GM19328 (cell line): ENCODE results near the gene SLC35F3.
"Not testable (repeated sequence)": the region's sequence is repeated elsewhere in the genome, so short reads cannot be mapped to it uniquely, and the experiment has no call there.

Experiments
- ATAC-seq: cut with Tn5 transposase; IDR thresholded peaks from one replicate; pipeline ENCODE4 v1.9.1; 2021; ENCODE audit warnings: mild to moderate bottlenecking, moderate library complexity; ENCODE audit not compliant: unreplicated experiment

SLC35F3 gene

DNA sequence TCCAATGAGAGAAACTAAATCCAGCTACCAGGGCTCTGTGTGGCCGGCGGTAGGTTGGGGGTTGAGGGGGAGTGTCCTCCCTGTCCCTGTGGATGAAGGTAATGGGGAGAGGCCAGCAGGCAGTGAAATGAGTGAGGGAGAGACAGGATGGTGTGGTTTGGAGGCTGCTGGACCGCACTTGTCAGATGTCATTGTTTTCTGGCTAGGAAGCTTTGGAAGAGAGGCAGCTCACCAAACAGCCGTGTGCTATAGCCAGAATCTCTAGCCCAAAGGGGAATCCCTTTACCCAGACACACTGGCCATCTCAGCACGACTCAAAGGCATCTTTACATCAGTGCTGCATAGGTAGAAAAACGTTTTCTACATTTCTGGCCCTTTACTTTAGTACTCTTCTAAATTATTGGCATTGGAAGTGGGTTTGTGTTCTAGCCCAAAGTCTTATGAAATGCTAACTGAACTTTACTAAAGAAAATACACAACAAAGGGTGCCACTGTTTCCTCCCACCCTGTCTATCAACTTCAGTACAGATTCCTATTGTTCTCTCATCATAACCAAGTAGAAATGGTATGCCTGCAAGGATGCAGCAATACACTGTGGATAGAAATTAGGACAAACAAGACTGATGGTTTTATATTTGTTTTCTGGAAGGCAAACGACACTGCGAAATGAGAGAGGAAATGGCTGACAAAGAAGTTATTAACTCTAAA lies 372.8 kb downstream of the SLC35F3 start:
- ATAC-seq: no peak

GRCh38 chr1:234279021-234279420 lies 374.5 kb downstream of the SLC35F3 start:
- no peak for ATAC-seq

GRCh38 chr1:234280500-234280899 lies 376.0 kb downstream of the SLC35F3 start:
- ATAC-seq: no peak

DNA sequence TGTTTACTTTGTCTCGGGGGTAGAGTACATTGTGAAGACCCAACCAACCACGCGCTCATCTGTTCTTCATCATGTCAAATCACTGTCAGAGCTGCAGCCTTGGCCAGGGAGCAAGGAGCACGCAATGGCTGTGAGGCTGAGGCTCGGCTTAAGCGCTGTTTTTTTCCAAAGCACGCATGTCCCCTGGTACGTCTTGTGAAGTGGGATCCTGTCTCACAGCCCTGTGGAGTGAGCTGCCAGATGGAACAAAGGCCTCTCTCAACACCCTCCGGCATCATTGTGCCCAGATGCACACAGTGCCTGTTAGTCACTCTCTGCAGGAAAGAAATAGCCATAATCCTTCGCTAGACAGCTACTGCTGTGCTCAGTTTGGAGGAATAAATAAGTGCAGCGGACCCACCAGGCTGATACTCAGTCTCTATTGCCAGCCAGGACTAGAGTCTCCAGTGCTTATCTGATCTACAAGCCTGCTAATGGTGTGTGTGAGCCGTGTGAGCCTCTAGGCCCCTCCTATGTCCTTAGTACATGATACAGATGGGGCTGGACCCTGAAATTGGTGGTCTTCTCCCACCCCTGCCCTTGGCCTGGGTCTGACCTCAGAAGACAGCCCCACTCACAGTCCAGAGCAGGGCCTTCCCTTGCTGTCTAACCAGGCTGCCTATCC lies 377.5 kb downstream of the SLC35F3 start:
- ATAC-seq: no peak

DNA sequence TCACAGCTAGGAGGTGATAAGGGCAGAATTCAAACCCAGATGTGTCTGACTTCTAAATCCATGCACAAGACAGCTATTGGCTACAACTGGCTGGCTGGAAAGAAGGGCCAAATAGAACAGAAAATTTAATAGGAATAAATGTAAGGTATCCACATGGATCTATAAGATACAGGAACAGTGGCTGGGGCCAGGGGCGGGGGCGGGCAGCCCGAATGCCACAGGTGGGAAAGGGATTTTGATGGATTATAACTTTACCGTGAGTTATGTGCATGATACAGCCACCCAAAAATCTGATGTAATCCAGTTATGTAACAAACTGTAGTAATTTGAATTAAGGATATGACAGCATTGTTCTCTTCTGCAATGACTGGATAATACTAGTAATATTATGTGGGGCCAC lies 381.7 kb downstream of the SLC35F3 start:
- no peak for ATAC-seq

GRCh38 chr1:234288946-234289345 lies 384.5 kb downstream of the SLC35F3 start:
- no peak for ATAC-seq

DNA sequence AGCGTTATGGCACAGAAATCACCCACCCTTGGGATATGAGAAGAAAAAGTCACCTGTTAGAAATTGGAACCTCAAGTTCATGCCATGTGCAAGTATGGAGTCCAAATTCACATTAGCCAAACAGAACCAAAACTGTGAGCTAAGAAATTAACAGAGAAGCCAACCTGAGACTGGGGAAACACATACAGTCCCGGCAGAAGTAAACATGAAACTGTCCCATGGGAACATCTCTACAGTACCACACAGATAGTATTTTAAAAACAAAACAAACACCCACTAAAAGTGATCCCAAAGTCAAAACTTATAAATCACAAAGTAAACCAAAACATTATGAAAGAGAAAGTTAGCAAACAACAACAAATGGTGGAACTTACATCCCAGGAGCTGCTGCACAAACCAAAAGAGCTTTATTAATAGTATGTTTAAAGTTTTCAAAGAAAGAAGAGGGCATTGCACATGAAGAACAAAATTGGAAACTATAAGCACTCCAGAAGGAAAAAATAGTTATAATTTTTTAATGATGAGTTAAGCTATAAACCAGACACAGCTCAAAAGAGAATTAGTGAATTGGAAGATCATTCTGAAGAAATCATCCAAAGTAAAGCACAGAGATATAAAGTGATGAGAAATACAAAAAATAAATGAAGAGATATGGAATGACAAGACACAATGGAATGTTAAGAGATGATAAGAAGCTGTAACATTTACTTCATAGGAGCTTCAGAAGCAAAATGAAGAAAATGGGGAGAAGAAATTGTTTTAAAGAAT lies 385.2 kb downstream of the SLC35F3 start:
- ATAC-seq: no peak

- ATAC-seq: no peak
Observed at GRCh38 chr1:234292011-234292410, 387.5 kb downstream of the SLC35F3 start.

- no peak for ATAC-seq
Observed at GRCh38 chr1:234292548-234292947, 388.1 kb downstream of the SLC35F3 start.

- ATAC-seq: no peak
Observed at GRCh38 chr1:234294109-234294817, 389.8 kb downstream of the SLC35F3 start.

- ATAC-seq: no peak
Observed at GRCh38 chr1:234295068-234295467, 390.6 kb downstream of the SLC35F3 start.

DNA sequence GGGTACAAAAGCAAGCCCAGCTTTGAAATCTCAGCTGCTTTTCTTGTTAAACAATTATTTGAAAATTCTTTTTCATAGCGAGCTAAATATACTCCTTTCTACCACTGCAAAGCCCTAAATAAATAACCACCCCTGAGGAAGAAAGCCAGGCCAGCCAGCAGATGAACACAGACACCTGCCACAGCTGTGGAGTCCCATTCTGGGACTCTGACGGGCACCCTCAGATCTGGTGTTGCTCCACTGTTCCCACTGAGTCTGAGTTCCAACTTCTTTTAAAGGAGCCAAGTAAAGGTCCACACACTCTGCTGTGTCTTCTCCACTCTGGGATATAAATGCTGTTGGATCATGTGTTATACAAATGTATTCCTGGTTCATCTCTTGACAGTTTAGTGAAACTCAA lies 391.1 kb downstream of the SLC35F3 start:
- ATAC-seq: no peak

DNA sequence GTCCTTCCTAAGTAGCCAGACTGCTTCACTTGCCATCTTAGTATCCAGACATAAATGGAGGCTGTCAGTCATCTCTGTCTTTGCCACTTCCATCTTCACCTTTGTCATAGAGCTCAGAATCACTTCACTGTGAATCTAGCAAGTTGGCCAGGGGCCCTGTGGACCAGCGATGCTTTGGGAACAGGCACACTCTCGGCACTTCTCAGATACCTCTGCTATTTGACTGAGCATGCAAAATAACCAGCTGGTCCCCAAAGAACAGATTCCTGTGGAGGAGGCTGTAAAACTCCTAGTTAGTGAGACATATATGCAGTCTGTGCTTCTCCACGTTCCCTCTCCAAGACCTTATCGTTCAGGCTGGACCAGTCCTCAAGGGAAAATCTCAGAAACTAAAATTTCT lies 392.0 kb downstream of the SLC35F3 start:
- ATAC-seq: no peak

DNA sequence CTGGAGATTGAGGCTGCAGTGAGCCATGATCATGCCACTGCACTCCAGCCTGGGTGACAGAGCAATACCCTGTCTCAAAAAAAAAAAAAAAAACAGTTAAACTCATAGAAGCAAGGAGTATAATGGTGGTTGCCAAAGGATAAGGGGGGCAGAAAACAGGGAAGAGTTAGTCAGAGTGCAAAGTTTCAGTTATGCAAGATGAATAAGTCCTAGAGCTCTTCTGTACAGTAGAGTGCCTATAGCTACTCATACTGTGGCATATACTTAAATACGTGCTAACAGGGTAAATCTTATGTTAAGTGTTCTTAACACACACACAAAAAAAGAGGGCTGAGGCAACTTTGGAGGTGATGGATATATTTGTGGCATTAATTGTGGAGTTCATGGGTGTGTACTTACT lies 393.2 kb downstream of the SLC35F3 start:
- ATAC-seq: no peak

GRCh38 chr1:234300096-234300495 lies 395.6 kb downstream of the SLC35F3 start:
- ATAC-seq: no peak

DNA sequence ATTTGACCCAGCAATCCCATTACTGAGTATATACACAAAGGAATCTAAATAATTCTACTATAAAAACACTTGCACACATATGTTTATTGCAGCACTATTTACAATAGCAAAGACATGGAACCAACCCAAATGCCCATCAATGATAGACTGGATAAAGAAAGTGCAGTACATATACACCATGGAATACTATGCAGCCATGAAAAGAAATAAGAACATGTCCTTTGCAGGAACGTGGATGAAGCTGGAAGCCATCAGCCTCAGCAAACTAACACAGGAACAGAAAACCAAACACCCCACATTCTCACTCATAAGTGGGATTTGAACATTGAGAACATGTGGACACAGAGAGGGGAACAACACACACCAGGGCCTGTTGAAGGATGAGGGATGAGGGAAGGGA lies 397.2 kb downstream of the SLC35F3 start:
- not testable (repeated sequence) for ATAC-seq

GRCh38 chr1:234302354-234302962 lies 398.0 kb downstream of the SLC35F3 start:
- no peak for ATAC-seq

GRCh38 chr1:234303231-234303630 lies 398.8 kb downstream of the SLC35F3 start:
- no peak for ATAC-seq

GRCh38 chr1:234307726-234308125 lies 403.2 kb downstream of the SLC35F3 start:
- ATAC-seq: no peak

DNA sequence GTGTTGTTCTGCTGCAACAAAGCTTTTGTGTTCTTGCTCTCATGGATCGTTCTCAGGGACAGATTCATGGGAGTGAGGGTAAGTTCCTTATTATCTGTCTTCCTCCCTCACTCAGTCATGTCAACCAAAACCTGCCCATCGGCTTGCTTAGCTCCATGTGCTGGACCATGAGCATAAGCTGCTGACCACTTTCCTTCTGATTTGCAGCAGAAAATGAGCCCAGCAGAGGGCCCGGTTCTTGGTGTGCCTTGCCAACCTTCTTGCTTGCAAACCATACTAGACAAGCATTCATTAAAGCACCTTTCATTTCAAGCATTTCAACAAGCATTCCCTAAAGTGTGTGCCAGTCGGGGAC lies 404.7 kb downstream of the SLC35F3 start:
- ATAC-seq: no peak
